GM21786 (cell line): ENCODE measurements around the gene FHIT.

Source experiments
- ATAC-seq: cut with Tn5 transposase; IDR thresholded peaks from one replicate; pipeline ENCODE4 v1.9.1; 2021; ENCODE audit not compliant: unreplicated experiment

FHIT gene

GRCh38 chr3:60269377-60269776 lies 981.9 kb downstream of the FHIT start:
- no peak for ATAC-seq

GRCh38 chr3:60268123-60268522 lies 983.1 kb downstream of the FHIT start:
- no peak for ATAC-seq

GRCh38 chr3:60266444-60266843 lies 984.8 kb downstream of the FHIT start:
- ATAC-seq, result no peak

GRCh38 chr3:60263191-60263590 lies 988.1 kb downstream of the FHIT start:
- no peak for ATAC-seq

- ATAC-seq, result no peak
Observed at GRCh38 chr3:60262546-60262945, 988.7 kb downstream of the FHIT start.

- no peak for ATAC-seq
Observed at GRCh38 chr3:60260546-60260945, 990.7 kb downstream of the FHIT start.

GRCh38 chr3:60250810-60251209 lies 1000.4 kb downstream of the FHIT start:
- no peak for ATAC-seq

- no peak for ATAC-seq
Observed at GRCh38 chr3:60250206-60250605, 1001.0 kb downstream of the FHIT start.

GRCh38 chr3:60246361-60246760 lies 1004.9 kb downstream of the FHIT start:
- no peak for ATAC-seq

GRCh38 chr3:60243456-60243855 lies 1007.8 kb downstream of the FHIT start:
- ATAC-seq, result no peak

- no peak for ATAC-seq
Observed at GRCh38 chr3:60240492-60240891, 1010.8 kb downstream of the FHIT start.

- ATAC-seq, result no peak
Observed at GRCh38 chr3:60238550-60238949, 1012.7 kb downstream of the FHIT start.

- ATAC-seq, result no peak
Observed at GRCh38 chr3:60229502-60229901, 1021.8 kb downstream of the FHIT start.

- ATAC-seq, result no peak
Observed at GRCh38 chr3:60228823-60229222, 1022.4 kb downstream of the FHIT start.

GRCh38 chr3:60226912-60227311 lies 1024.3 kb downstream of the FHIT start:
- ATAC-seq, result no peak

- no peak for ATAC-seq
Observed at GRCh38 chr3:60225848-60226247, 1025.4 kb downstream of the FHIT start.

- no peak for ATAC-seq
Observed at GRCh38 chr3:60220768-60221167, 1030.5 kb downstream of the FHIT start.

GRCh38 chr3:60219501-60219900 lies 1031.8 kb downstream of the FHIT start:
- ATAC-seq, result no peak

GRCh38 chr3:60217156-60217911 lies 1033.9 kb downstream of the FHIT start:
- no peak for ATAC-seq

GRCh38 chr3:60216462-60217075 lies 1034.7 kb downstream of the FHIT start:
- no peak for ATAC-seq

GRCh38 chr3:60215946-60216345 lies 1035.3 kb downstream of the FHIT start:
- no peak for ATAC-seq

GRCh38 chr3:60207905-60208304 lies 1043.3 kb downstream of the FHIT start:
- ATAC-seq, result no peak

- ATAC-seq, result no peak
Observed at GRCh38 chr3:60206206-60206605, 1045.0 kb downstream of the FHIT start.
